Heart right ventricle (tissue), 16 donors: Measurements from ENCODE around the gene UPK1B. TPM values are rescaled to one million over a fixed set of nuclear protein-coding genes. Genes with fewer than 3 reads are reported as not detected.

Experiments
- ATAC-seq, 8 donors: fragments of 200-7000 bp; cut with Tn5 transposase; one replicate each; pipeline ENCODE4 v1.9.1; 2020; ENCODE audit warnings: mild to moderate bottlenecking in 8 of 8, moderate library complexity in 8 of 8, moderate number of reproducible peaks in 1 of 8
- DNase-seq, 2 donors: peaks; one replicate each; pipeline ENCODE4 v3.0.0-alpha.2; 2020
- H3K27ac ChIP-seq, 10 donors: fragments of 200-600 bp; sonication (generic) in 2 of 10; one replicate each; pipeline versions ENCODE4 v1.5.0 to v1.8.0; 2020 to 2022; ENCODE audit warnings: mild to moderate bottlenecking in 3 of 10
- H3K27me3 ChIP-seq, 7 donors: fragments of 200-600 bp; one replicate each; pipeline ENCODE4 v1.8.0; 2021 to 2022; ENCODE audit warnings: mild to moderate bottlenecking in 2 of 7
- H3K36me3 ChIP-seq, 9 donors: fragments of 200-600 bp; sonication (generic) in 1 of 9; one replicate each; pipeline versions ENCODE4 v1.5.0 to v1.8.0; 2020 to 2022; ENCODE audit warnings: mild to moderate bottlenecking in 2 of 9
- H3K4me1 ChIP-seq, 9 donors: fragments of 200-600 bp; sonication (generic) in 1 of 9; one replicate each; pipeline versions ENCODE4 v1.5.0 to v1.8.0; 2020 to 2022; ENCODE audit warnings: mild to moderate bottlenecking in 4 of 9
- H3K4me3 ChIP-seq, 10 donors: fragments of 200-600 bp; sonication (generic) in 2 of 10; one replicate each; pipeline versions ENCODE4 v1.5.0 to v1.8.0; 2020 to 2022; ENCODE audit warnings: mild to moderate bottlenecking in 7 of 10, moderate library complexity in 2 of 10
- H3K9me3 ChIP-seq, 11 donors: fragments of 200-600 bp in 10 of 11; sonication (generic) in 2 of 11; one replicate each; pipeline versions ENCODE4 v1.5.0 to v1.8.0; 2013 to 2022; ENCODE audit warnings: mild to moderate bottlenecking in 2 of 11, control low read depth in 1 of 11, moderate library complexity in 1 of 11
- CTCF ChIP-seq, 9 donors: fragments of 200-600 bp; sonication (generic) in 2 of 9; IDR thresholded peaks; one replicate each; pipeline versions ENCODE4 v1.5.0 to v1.8.0; 2021 to 2022; ENCODE audit warnings: antibody characterized with exemption in 9 of 9, mild to moderate bottlenecking in 5 of 9, moderate library complexity in 1 of 9
- WGBS, 2 donors: extraction: QIAGEN DNeasy Blood & Tissue Kit; methylation state at CpG; one replicate each; pipeline ENCODE4 v1.1.7; 2013; ENCODE audit warnings: inconsistent platforms in 1 of 2; 5-methylcytosine and 5-hydroxymethylcytosine counted together
- intact Hi-C, 10 donors: fragments of 100-400 bp; cut with DNase I; formaldehyde crosslinking; loops; one replicate each; pipeline versions ENCODE4 v1.11.1 to v1.14.2; 2022
- polyA plus RNA-seq, 2 donors: library from polyadenylated mRNA; stranded (reverse); fragments of 200-250 nt; gene quantifications; one replicate each; pipeline ENCODE4 v1.2.3, GENCODE V29; 2013
- total RNA-seq, 10 donors: library from RNA; stranded (reverse); fragmentation: NEBNext Ultra II Directional in 3 of 10; extraction: Animal tissue kit (Norgen Biotek cat#: 25700) in 3 of 10; gene quantifications; one replicate each; pipeline versions ENCODE4 v1.2.1 to v1.2.4, GENCODE V29; 2021 to 2023
- donor health status: Arrhythmogenic right ventricular cardiomyopathy.
- donor health status: ischemic (EF 13 %, LVEDD 7.1; RV severe dilation, severe dysfunction).
- donor health status: healthy with polysubstance abuse.
- donor health status: DM: no; HTN: yes; CAD: no.
- donor health status: DM: no; HTN: no; CAD: no.
- donor health status: ischemic (EF 25% LVEDD 6.9; RV normal size, moderate dysfunction).
- donor health status: ischemic (EF 25% LVEDD 5.7; RV mildly dilated, moderate dysfunction).
- donor health status: healthy.
- donor health status: DM: yes; HTN: yes; CAD: no.
- donor health status: Ischemic cardiomyopathy.
- donor health status: ischemic (EF 35%, LVEDD 5.7; RV mildly dilated, moderate dysfunction).
- donor health status: nonischemic (EF 11% LVEDD 7.7; RV severe dilation, severe dysfunction).
- donor health status: DM: yes; HTN: yes; CAD: no.
- donor health status: PGD.
- donor health status: ischemic (EF 29% LVEDD 5.4; RV normal size, mild dysfunction).
- donor health status: nonischemic (EF 23%, LVEDD 6.1; RV moderate dilation, normal function).

UPK1B gene
- total and polyA plus RNA-seq, 12 donors, result 1.1 TPM; not detected in 11

GRCh38 chr3:119243712-119244111 lies 70.3 kb downstream of the UPK1B start:
- H3K4me3 ChIP-seq, result no peak overlapping the region
- ATAC-seq (no peak), DNase-seq (no peak)
- H3K9me3 ChIP-seq, result peaks cover 0 to 15% (median 12%) of the 10 kb centered on the region in 11 donors
- H3K27me3 ChIP-seq, result no peaks in the 10 kb centered on the region
- peaks cover 3 to 34% (median 25%) of the 10 kb centered on the region in 9 donors for H3K4me1 ChIP-seq
- no peak overlapping the region for H3K27ac ChIP-seq
- intact Hi-C loops, result loop anchor here in 5 of 10 donors (5.0 to 10.0 kb wide), 2 partner anchors 96 to 359 kb away; partner anchors contain the start of gene TEX55 (in 1 of the 5)
- TF ChIP-seq CTCF (IDR thresholded peaks at IDR 0.05), result no peak
- no peaks in the 10 kb centered on the region for H3K36me3 ChIP-seq

- peak in 2 of 8 donors; percentile 39 to 60 for ATAC-seq
- TF ChIP-seq CTCF (IDR thresholded peaks at IDR 0.05), result no peak
These were observed 72.4 kb downstream of the UPK1B start for GRCh38 chr3:119245778-119246177.

More at GRCh38 chr3:119245778-119246177, 72.4 kb downstream of the UPK1B start:
- peak in 1 of 2 donors; percentile 40 for DNase-seq
- H3K27me3 ChIP-seq, result no peaks in the 10 kb centered on the region
- intact Hi-C loops, result loop anchor here in 4 of 10 donors (10.0 kb wide), 1 partner anchor 361 kb away; no protein-coding TSS in a partner anchor
- peaks cover 0 to 18% (median 10%) of the 10 kb centered on the region in 9 donors for H3K4me1 ChIP-seq
- peaks cover 0 to 21% (median 12%) of the 10 kb centered on the region in 11 donors for H3K9me3 ChIP-seq
- 49 to 64% methylated on average over 2 of the region's 2 CpGs for WGBS, 2 donors
- no peak overlapping the region for H3K4me3 ChIP-seq
- no peaks in the 10 kb centered on the region for H3K36me3 ChIP-seq
- H3K27ac ChIP-seq, result no peak overlapping the region

Other genes with a start within 250 kb of the UPK1B start
- gene IGSF11, start 138.8 kb upstream of the UPK1B start, total RNA-seq, result 1 to 10 TPM in 6 of 10 donors, under 1 TPM in 4; 0.45 to 6.1 (median 1.6) TPM
- under 1 TPM; 0.29 to 0.88 TPM for gene IGSF11, start 138.8 kb upstream of the UPK1B start, polyA plus RNA-seq
- gene TEX55, start 27.4 kb upstream of the UPK1B start, total RNA-seq, result not detected
- gene TEX55, start 27.4 kb upstream of the UPK1B start, polyA plus RNA-seq, result not detected
- 10 to 100 TPM in 8 of 10 donors, 1 to 10 TPM in 2; 9.0 to 14.6 (median 11.6) TPM for gene B4GALT4, start 67.3 kb downstream of the UPK1B start, total RNA-seq
- gene B4GALT4, start 67.3 kb downstream of the UPK1B start, polyA plus RNA-seq, result 10 to 100 TPM in 1 of 2 donors, 1 to 10 TPM in 1; 9.5 to 23.2 TPM
- 10 to 100 TPM; 30.4 to 71.1 (median 37.2) TPM for gene ARHGAP31, start 120.8 kb downstream of the UPK1B start, total RNA-seq
- 10 to 100 TPM; 10.6 to 11.9 TPM for gene ARHGAP31, start 120.8 kb downstream of the UPK1B start, polyA plus RNA-seq